ENCODE data around the gene DCAF16. TPM values are rescaled to one million over a fixed set of nuclear protein-coding genes. Genes with fewer than 3 reads are reported as not detected.

The DCAF16 gene
- total RNA-seq, 1 donor from 2014 or later: 75.8 TPM

GRCh38 chr4:17805580-17806155 lies 4.9 kb downstream of the DCAF16 start:
- H3K36me3 Mint-ChIP-seq: peaks cover 24% of the 10 kb centered on the region
- Histone ChIP-seq H3K36me3 (peaks cover 31% of the 10 kb centered on the region), H3K79me2 (ENCODE audit: low read depth) (peaks cover 96% of the 10 kb centered on the region)

GRCh38 chr4:17797808-17798207 lies 12.7 kb downstream of the DCAF16 start:
- TF ChIP-seq CTCF (IDR thresholded peaks at IDR 0.05) (no peak), EZH2 (IDR thresholded peaks at IDR 0.05) (no peak), EZH2phosphoT487 (IDR thresholded peaks at IDR 0.05) (no peak)
- H3K4me1 Mint-ChIP-seq: no peaks in the 10 kb centered on the region

More at GRCh38 chr4:17805580-17806155, 4.9 kb downstream of the DCAF16 start:
- TF ChIP-seq EZH2 (IDR thresholded peaks at IDR 0.05): no peak
- no peak for TF ChIP-seq EZH2phosphoT487 (IDR thresholded peaks at IDR 0.05)
- H3K9me3 Mint-ChIP-seq: no peaks in the 10 kb centered on the region
- Histone ChIP-seq H2AFZ (replicated peaks) (no peak overlapping the region), H3K4me3 (no peak overlapping the region), H3K4me1 (peaks cover 25% of the 10 kb centered on the region), H3K27ac (no peak overlapping the region), H3F3A (ENCODE audit: low read depth) (peaks cover 5% of the 10 kb centered on the region), H3K27me3 (no peaks in the 10 kb centered on the region), H3K4me2 (no peak overlapping the region), H3K9me3 (ENCODE audit: low read depth) (no peaks in the 10 kb centered on the region), H3K9ac (no peak overlapping the region), H4K20me1 (ENCODE audit: low read depth) (peaks cover 70% of the 10 kb centered on the region)
- no peak for DNase-seq (ENCODE audit: low spot score)
- no peak overlapping the region for H3K4me3 Mint-ChIP-seq
- no peaks in the 10 kb centered on the region for H3K27me3 Mint-ChIP-seq (ENCODE audit: insufficient read depth, low read depth)
- H3K27ac Mint-ChIP-seq: no peak overlapping the region
- H3K4me1 Mint-ChIP-seq: peaks cover 26% of the 10 kb centered on the region

GRCh38 chr4:17794730-17795129 lies 15.8 kb downstream of the DCAF16 start:
- H3F3A ChIP-seq (ENCODE audit: low read depth): no peaks in the 10 kb centered on the region
- H3K27ac Mint-ChIP-seq: no peak overlapping the region
- no peaks in the 10 kb centered on the region for H3K79me2 ChIP-seq (ENCODE audit: low read depth)
- no peaks in the 10 kb centered on the region for H3K4me1 Mint-ChIP-seq
- no peaks in the 10 kb centered on the region for H3K27me3 ChIP-seq
- no peak overlapping the region for H2AFZ ChIP-seq (replicated peaks)
- no peaks in the 10 kb centered on the region for H3K9me3 ChIP-seq (ENCODE audit: low read depth)
- TF ChIP-seq EZH2 (IDR thresholded peaks at IDR 0.05) (no peak), EZH2phosphoT487 (IDR thresholded peaks at IDR 0.05) (no peak), CTCF (IDR thresholded peaks at IDR 0.05) (no peak)
- DNase-seq (ENCODE audit: low spot score): no peak
- H4K20me1 ChIP-seq (ENCODE audit: low read depth): no peaks in the 10 kb centered on the region
- H3K36me3 Mint-ChIP-seq: peaks cover 23% of the 10 kb centered on the region
- H3K4me3 Mint-ChIP-seq: no peak overlapping the region
- peaks cover 22% of the 10 kb centered on the region for H3K36me3 ChIP-seq
- H3K4me3 ChIP-seq: no peak overlapping the region
- H3K9ac ChIP-seq: no peak overlapping the region
- no peaks in the 10 kb centered on the region for H3K4me1 ChIP-seq
- no peaks in the 10 kb centered on the region for H3K9me3 Mint-ChIP-seq
- no peak overlapping the region for H3K4me2 ChIP-seq
- peaks cover 3% of the 10 kb centered on the region for H3K27me3 Mint-ChIP-seq (ENCODE audit: insufficient read depth, low read depth)
- no peak overlapping the region for H3K27ac ChIP-seq

More at GRCh38 chr4:17797808-17798207, 12.7 kb downstream of the DCAF16 start:
- no peaks in the 10 kb centered on the region for H3K4me1 ChIP-seq
- H3K27me3 Mint-ChIP-seq (ENCODE audit: insufficient read depth, low read depth): peaks cover 3% of the 10 kb centered on the region
- peaks cover 21% of the 10 kb centered on the region for H3K36me3 ChIP-seq
- H3K9ac ChIP-seq: no peak overlapping the region
- H3K27me3 ChIP-seq: no peaks in the 10 kb centered on the region
- no peak overlapping the region for H3K4me3 ChIP-seq
- no peak overlapping the region for H3K4me2 ChIP-seq
- peaks cover 5% of the 10 kb centered on the region for H3F3A ChIP-seq (ENCODE audit: low read depth)
- H2AFZ ChIP-seq (replicated peaks): no peak overlapping the region
- no peak for DNase-seq (ENCODE audit: low spot score)
- H3K9me3 ChIP-seq (ENCODE audit: low read depth): no peaks in the 10 kb centered on the region
- H3K79me2 ChIP-seq (ENCODE audit: low read depth): peaks cover 17% of the 10 kb centered on the region
- peaks cover 27% of the 10 kb centered on the region for H3K36me3 Mint-ChIP-seq
- H3K27ac Mint-ChIP-seq: no peak overlapping the region
- peaks cover 9% of the 10 kb centered on the region for H4K20me1 ChIP-seq (ENCODE audit: low read depth)
- no peak overlapping the region for H3K27ac ChIP-seq
- no peaks in the 10 kb centered on the region for H3K9me3 Mint-ChIP-seq
- H3K4me3 Mint-ChIP-seq: no peak overlapping the region

- Mint-ChIP-seq H3K27ac (no peak overlapping the region), H3K4me1 (no peaks in the 10 kb centered on the region), H3K9me3 (no peaks in the 10 kb centered on the region), H3K36me3 (peaks cover 13% of the 10 kb centered on the region), H3K27me3 (ENCODE audit: insufficient read depth, low read depth) (peaks cover 2% of the 10 kb centered on the region), H3K4me3 (no peak overlapping the region)
- Histone ChIP-seq H2AFZ (replicated peaks) (no peak overlapping the region), H3K9me3 (ENCODE audit: low read depth) (no peaks in the 10 kb centered on the region), H4K20me1 (ENCODE audit: low read depth) (no peaks in the 10 kb centered on the region), H3K79me2 (ENCODE audit: low read depth) (no peaks in the 10 kb centered on the region), H3F3A (ENCODE audit: low read depth) (no peaks in the 10 kb centered on the region), H3K4me2 (no peak overlapping the region), H3K27me3 (peaks cover 1% of the 10 kb centered on the region), H3K36me3 (peaks cover 19% of the 10 kb centered on the region), H3K27ac (no peak overlapping the region), H3K4me3 (no peak overlapping the region), H3K4me1 (no peaks in the 10 kb centered on the region), H3K9ac (no peak overlapping the region)
- no peak for DNase-seq (ENCODE audit: low spot score)
- TF ChIP-seq EZH2 (IDR thresholded peaks at IDR 0.05) (no peak), CTCF (IDR thresholded peaks at IDR 0.05) (no peak), EZH2phosphoT487 (IDR thresholded peaks at IDR 0.05) (no peak)
Measured at GRCh38 chr4:17788956-17789355, 21.6 kb downstream of the DCAF16 start.

Data from neural progenitor cell (in vitro differentiated cells).